ENCODE data around the gene PTGES. TPM values are rescaled to one million over a fixed set of nuclear protein-coding genes. Genes with fewer than 3 reads are reported as not detected.
A peak's percentile ranks its signal among the peaks of the same experiment; 100 is the strongest.
"Not testable (repeated sequence)": the region's sequence is repeated elsewhere in the genome, so short reads cannot be mapped to it uniquely, and the experiment has no call there.

Gene PTGES
- total RNA-seq, result under 1 TPM; 0.28 to 0.47 (median 0.39) TPM
- 0.09 TPM for total RNA-seq (2013)

DNA sequence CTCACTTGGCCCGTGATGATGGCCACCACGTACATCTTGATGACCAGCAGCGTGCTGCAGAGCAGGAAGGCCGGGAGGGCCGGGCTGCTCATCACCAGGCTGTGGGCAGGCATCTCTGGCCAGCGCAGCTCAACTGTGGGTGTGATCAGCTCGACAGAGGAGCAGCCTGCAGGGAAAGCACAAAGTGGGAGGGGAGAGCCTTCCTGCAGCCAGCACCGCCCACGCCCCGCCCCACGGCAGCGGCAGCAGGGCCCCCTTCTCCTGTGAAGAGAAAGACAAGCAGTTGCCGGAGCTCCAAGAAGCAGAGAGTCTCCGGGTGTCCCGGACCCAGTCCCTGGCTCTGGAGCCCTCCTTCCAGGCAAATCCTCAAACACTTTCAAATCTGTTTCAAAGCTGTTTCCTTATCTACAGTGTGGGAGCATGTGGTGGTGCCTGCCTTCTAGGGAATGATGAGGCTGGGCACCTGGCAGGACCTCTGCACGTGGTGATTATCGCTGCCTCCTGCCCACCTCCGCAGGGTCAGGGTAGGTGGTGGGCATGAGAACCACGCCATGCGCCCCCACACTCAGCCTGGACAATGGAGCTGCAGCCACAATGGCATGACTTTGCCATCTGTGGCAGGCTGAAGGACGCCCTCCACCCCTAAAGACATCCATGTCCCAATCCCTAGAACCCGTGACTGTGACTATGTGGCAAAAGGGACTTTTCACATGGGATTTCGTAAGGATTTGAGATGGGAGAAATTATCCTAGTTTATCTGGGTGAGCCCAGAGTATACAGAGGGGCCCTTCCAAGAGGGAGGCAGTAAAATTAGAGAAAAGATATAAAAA lies at the start of gene PTGES:
Gene PTGES (minus strand): TSS at position 143 of the 830 bp plus-strand sequence. CDS start 30 bp downstream, at position 113.
- H3K27ac Mint-ChIP-seq, result peak within 1 kb of the TSS in 1 of 2 donors; percentile 44
- ATAC-seq (peak; percentile 71 to 87 (median 85)), DNase-seq (peak in 1 of 2 donors; percentile 74)
- peaks cover 8 to 11% of the 10 kb centered on the region in 2 donors for H3K4me1 Mint-ChIP-seq
- no peaks in the 10 kb centered on the region for H3K36me3 Mint-ChIP-seq
- H3K27me3 Mint-ChIP-seq (ENCODE audit: low read depth in 2 of 2), result peaks cover 10 to 21% of the 10 kb centered on the region in 2 donors
- no peak within 1 kb of the TSS for H3K4me3 Mint-ChIP-seq
- H3K9me3 Mint-ChIP-seq, result no peaks in the 10 kb centered on the region
- Histone ChIP-seq H3K27ac (ENCODE audit: low read length) (no peak within 1 kb of the TSS), H3K9me3 (ENCODE audit: control insufficient read depth, insufficient read depth, low read length) (no peaks in the 10 kb centered on the region), H3K4me3 (ENCODE audit: low read length) (no peak within 1 kb of the TSS), H3K36me3 (ENCODE audit: control insufficient read depth, insufficient read depth, low read length) (no peaks in the 10 kb centered on the region), H3K4me1 (ENCODE audit: control insufficient read depth, insufficient read depth, low read length) (peaks cover 8% of the 10 kb centered on the region), H3K27me3 (ENCODE audit: control insufficient read depth, insufficient read depth, low read length) (peaks cover 5% of the 10 kb centered on the region)
- WGBS (ENCODE audit: insufficient coverage), result 25% methylated on average over 23 of the region's 23 CpGs
- intact Hi-C loops (cut with micrococcal nuclease), result no loop called here
- TF ChIP-seq, protein P1, sequence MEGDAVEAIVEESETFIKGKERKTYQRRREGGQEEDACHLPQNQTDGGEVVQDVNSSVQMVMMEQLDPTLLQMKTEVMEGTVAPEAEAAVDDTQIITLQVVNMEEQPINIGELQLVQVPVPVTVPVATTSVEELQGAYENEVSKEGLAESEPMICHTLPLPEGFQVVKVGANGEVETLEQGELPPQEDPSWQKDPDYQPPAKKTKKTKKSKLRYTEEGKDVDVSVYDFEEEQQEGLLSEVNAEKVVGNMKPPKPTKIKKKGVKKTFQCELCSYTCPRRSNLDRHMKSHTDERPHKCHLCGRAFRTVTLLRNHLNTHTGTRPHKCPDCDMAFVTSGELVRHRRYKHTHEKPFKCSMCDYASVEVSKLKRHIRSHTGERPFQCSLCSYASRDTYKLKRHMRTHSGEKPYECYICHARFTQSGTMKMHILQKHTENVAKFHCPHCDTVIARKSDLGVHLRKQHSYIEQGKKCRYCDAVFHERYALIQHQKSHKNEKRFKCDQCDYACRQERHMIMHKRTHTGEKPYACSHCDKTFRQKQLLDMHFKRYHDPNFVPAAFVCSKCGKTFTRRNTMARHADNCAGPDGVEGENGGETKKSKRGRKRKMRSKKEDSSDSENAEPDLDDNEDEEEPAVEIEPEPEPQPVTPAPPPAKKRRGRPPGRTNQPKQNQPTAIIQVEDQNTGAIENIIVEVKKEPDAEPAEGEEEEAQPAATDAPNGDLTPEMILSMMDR (IDR thresholded peaks at IDR 0.05), result no peak

GRCh38 chr9:129801504-129801903 lies 48.7 kb upstream of the PTGES start:
- DNase-seq, result no peak
- Mint-ChIP-seq H3K27ac (peak overlapping the region; percentile 14 to 53), H3K9me3 (no peaks in the 10 kb centered on the region), H3K27me3 (ENCODE audit: low read depth in 2 of 2) (no peaks in the 10 kb centered on the region), H3K36me3 (no peaks in the 10 kb centered on the region), H3K4me1 (peaks cover 19 to 26% of the 10 kb centered on the region in 2 donors), H3K4me3 (peak overlapping the region; percentile 62)
- Histone ChIP-seq H3K27ac (ENCODE audit: low read length) (no peak overlapping the region), H3K27me3 (ENCODE audit: control insufficient read depth, insufficient read depth, low read length) (no peaks in the 10 kb centered on the region), H3K36me3 (ENCODE audit: control insufficient read depth, insufficient read depth, low read length) (peaks cover 6% of the 10 kb centered on the region), H3K4me3 (ENCODE audit: low read length) (no peak overlapping the region), H3K4me1 (ENCODE audit: control insufficient read depth, insufficient read depth, low read length) (peaks cover 13% of the 10 kb centered on the region), H3K9me3 (ENCODE audit: control insufficient read depth, insufficient read depth, low read length) (no peaks in the 10 kb centered on the region)
- intact Hi-C loops (cut with micrococcal nuclease), result no loop called here
- 95% methylated on average over 17 of the region's 17 CpGs for WGBS (ENCODE audit: insufficient coverage)
- TF ChIP-seq, protein P1 (IDR thresholded peaks at IDR 0.05), result no peak
- ATAC-seq, result no peak

DNA sequence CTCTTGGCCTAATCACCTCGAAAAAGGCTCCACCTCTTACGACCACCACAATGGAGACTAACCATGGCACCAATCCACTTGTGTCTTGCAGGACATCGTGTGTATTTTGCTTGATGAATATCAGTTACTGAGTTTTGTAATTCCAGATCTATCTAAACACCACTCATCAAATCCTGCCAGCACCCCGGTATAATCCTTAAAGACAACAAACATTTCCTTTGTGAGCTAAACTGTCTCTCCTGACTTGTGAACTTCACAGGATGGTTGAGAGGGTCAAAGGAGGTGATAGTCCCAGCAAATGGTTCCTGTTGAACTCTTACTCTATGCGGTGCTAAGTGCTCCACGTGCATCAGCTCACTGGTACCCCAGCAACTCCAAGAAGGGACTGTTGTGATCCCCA lies 46.1 kb upstream of the PTGES start:
- Histone ChIP-seq H3K36me3 (ENCODE audit: control insufficient read depth, insufficient read depth, low read length) (no peaks in the 10 kb centered on the region), H3K4me1 (ENCODE audit: control insufficient read depth, insufficient read depth, low read length) (peaks cover 6% of the 10 kb centered on the region), H3K9me3 (ENCODE audit: control insufficient read depth, insufficient read depth, low read length) (no peaks in the 10 kb centered on the region), H3K27me3 (ENCODE audit: control insufficient read depth, insufficient read depth, low read length) (no peaks in the 10 kb centered on the region), H3K4me3 (ENCODE audit: low read length) (no peak overlapping the region), H3K27ac (ENCODE audit: low read length) (no peak overlapping the region)
- 61% methylated on average over 3 of the region's 6 CpGs for WGBS (ENCODE audit: insufficient coverage)
- TF ChIP-seq, protein P1 (IDR thresholded peaks at IDR 0.05), result no peak
- ATAC-seq (no peak), DNase-seq (no peak)
- Mint-ChIP-seq H3K27ac (no peak overlapping the region), H3K27me3 (ENCODE audit: low read depth in 2 of 2) (peaks cover 0 to 7% of the 10 kb centered on the region in 2 donors), H3K36me3 (no peaks in the 10 kb centered on the region), H3K9me3 (no peaks in the 10 kb centered on the region), H3K4me3 (no peak overlapping the region), H3K4me1 (peaks cover 4 to 10% of the 10 kb centered on the region in 2 donors)
- intact Hi-C loops (cut with micrococcal nuclease), result no loop called here

DNA sequence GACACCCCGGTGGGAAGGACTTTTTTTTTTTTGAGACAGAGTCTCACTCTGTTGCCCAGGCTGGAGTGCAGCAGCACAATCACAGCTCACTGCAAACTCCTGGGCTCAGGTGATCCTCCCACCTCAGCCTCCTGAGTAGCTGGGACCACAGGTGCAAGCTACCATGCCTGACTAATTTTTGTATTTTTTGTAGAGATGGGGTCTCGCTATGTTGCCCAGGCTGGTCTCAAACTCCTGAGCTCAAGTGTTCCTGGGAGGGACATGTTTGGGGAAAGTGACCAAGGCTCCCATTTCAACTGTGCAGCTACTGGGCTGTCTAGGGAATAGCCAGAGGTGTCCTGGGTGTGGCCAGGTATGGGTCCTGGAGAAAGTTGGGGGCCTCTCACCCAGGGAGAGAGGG lies 43.2 kb upstream of the PTGES start:
- H3K4me1 ChIP-seq (ENCODE audit: control insufficient read depth, insufficient read depth, low read length); H3K27me3 Mint-ChIP-seq (ENCODE audit: low read depth in 2 of 2); intact Hi-C loops (cut with micrococcal nuclease); H3K27me3 ChIP-seq (ENCODE audit: control insufficient read depth, insufficient read depth, low read length); DNase-seq; H3K4me1 Mint-ChIP-seq; ATAC-seq; H3K27ac Mint-ChIP-seq; H3K4me3 Mint-ChIP-seq; H3K36me3 Mint-ChIP-seq; H3K27ac ChIP-seq (ENCODE audit: low read length); H3K4me3 ChIP-seq (ENCODE audit: low read length); H3K9me3 ChIP-seq (ENCODE audit: control insufficient read depth, insufficient read depth, low read length); H3K9me3 Mint-ChIP-seq; H3K36me3 ChIP-seq (ENCODE audit: control insufficient read depth, insufficient read depth, low read length): not testable (repeated sequence)
- WGBS (ENCODE audit: insufficient coverage), result 83% methylated on average over 2 of the region's 2 CpGs

Data from natural killer cell (primary cell).